Skin of body (tissue), 2 donors: ENCODE data around the gene USP9Y. TPM values are rescaled to one million over a fixed set of nuclear protein-coding genes. Genes with fewer than 3 reads are reported as not detected.

Experiments
- DNase-seq: peaks from one replicate; lab custom pipeline; 2025; lab: John Stamatoyannopoulos, UW
- total RNA-seq: library from RNA; depleted of rRNA; stranded (reverse); fragments of >200 nt; gene quantifications from one replicate; pipeline ENCODE4 v1.2.3, GENCODE V29; 2014

USP9Y gene
- total RNA-seq, 1 donor from 2014 or later: 0.10 TPM

DNA sequence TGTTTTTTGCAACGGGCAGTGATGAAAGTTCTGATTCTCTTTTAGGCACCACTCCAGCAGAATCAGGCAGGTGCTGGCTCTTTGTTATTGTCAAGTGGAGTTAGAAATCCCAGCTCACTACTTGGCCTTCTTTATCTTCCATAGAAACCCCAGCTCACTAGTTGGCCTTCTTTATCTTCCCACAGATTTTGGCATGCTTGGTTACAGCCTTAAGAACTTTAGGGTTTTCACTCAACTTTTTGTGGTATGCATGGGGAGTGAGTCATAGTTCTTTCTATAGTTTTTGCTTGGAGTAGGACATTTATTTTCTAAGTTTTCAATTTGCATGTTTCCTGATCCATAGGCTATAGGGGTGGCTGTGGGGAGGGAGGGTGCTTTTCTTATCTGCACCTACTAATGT, 55.0 kb downstream of the USP9Y start:
- no peak for DNase-seq

DNA sequence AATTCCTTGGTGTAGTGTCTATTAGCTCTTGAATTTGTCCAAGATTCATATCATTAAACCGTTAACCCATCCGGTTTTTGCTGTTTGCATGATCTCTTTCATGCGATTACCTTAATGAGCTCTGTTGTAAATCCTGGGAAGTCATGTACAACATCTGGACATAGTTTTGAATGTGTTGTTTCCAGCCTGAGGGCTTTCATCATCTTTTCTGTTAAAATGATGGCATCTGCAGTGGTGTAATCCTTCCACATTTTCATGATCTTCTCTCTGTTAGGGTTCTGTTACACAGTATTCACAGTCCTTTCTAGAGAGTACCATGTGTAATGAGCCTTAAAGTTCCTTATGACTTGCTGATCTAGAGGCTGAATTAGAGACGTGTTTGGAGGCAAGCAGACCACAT, 64.9 kb downstream of the USP9Y start:
- DNase-seq: no peak

DNA sequence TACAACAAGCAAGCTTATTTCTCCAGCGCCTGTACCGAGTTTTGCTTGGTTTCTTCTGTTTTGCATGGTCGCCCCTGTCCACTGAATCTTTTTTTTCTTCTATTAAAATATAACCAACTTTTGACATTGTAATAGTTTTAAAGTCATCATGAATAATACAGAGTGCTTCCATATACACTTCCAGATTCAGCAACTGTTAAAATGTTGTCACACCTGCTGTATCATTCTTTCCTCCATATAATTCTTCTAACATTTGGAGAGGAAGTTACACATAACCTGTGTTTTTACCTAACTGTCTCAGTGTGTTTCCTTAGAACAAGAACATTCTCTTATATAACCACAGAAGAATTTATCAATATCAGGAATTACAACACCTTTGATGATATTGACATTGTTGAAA, 83.5 kb downstream of the USP9Y start:
- no peak for DNase-seq

DNA sequence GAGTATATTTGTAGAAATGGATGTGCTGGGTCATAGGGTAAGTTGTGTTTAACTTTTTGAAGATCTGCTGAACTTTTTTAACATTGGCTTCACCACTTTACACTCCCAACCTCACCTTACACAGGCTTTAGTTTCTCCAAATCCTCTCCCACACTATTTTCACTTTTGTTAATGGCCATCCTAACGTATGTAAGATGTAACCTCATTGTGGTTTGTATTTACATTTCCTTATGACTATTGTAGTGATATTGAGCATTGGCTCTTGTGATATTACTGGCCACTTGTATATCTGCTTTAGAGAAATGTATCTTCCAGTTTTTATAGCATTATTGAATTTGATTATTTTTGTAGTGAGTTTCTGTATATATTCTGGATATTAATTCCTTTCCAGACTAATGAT, 93.0 kb downstream of the USP9Y start:
- DNase-seq: no peak

DNA sequence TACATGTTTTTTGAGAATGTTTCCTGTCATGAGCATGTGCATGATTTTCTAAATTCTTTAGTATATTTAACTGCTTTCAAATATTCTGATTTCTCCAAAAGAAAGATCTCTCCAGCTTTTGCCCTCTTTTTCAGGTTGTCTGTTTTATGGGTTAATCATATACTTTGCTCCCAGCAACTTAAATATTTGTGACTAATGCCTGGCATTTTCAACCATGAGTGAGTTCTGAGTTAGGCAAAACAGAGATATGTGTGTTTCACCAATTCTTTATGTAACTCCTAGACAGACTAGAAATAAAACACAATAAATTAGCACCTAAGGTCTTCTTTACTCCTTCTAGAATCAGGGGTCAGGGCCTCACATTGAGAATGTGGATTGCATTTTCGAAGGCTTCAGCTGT, 107.0 kb downstream of the USP9Y start:
- no peak for DNase-seq

DNA sequence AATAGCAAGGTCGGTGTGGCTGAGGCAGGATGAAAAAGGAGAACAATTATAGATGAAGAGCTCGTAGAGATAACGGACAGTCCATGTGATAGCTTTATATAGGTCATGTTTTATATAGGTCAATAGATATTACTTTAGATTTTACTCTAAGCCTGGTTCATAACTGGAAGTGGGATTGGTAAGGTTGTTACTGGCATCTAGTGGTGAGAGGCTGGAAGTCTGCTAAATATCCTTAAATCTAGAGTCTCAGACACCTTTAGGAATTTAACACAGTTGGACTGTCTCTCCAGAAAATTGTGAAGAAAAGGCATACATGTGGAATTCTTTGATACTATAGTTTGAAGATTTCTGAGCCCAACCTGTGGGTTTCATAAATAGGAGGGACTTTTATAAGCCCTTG, 108.0 kb downstream of the USP9Y start:
- DNase-seq: no peak

DNA sequence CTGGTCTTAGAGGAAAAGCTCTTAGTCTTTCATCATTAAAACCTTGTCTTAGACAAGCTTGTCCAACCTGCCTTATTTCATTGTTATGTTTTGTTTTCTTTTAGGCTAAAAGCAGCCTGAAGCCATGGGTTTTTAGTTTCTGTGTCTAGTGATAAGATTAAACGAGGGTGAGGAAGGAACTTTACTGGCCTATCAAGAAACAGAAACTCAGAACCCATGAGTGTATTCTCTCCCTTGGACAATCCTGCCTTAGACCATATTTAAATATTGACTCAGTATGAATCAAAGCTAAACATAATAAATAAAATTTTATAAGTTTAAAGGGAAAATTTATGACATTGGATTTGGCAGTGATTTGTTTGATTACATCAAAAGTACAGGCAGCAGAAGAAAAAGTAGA, 122.4 kb downstream of the USP9Y start:
- no peak for DNase-seq

DNA sequence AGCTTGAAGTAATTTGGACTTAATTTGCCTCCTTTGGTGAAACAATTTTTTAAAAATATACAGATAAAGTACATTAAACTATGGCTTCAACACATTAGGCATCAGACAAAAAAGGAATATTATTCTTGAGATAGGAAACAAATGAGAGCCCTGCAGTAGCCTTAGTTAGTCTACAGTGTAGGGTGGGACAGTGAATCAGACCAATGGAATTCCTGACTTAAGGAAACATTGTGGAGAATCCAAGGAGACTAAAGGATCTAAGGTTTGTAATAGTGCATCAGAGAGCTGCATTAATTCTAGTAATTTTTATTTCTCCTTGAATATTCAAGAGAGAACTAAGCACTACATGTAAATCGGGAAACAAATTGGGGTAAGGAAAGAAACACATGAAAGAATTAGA, 125.8 kb downstream of the USP9Y start:
- DNase-seq: no peak

DNA sequence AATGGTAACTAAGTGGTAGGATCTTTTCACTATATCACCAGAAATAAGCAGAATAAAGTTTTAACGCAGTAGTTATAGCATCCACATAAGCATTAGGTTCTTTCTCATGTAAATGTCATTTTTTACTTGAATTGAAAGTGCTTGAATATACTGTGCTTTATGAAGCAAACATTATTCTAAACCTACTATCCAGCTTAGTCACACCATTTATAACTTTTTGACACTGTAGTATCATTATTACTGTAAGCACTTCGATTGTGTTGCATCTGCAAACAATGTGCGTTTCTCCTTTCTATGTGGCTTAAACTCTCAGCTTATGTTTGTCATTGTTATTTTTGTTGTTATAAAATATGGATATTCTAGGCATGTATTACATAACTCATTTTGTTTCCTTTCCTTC, 132.3 kb downstream of the USP9Y start:
- DNase-seq: no peak

DNA sequence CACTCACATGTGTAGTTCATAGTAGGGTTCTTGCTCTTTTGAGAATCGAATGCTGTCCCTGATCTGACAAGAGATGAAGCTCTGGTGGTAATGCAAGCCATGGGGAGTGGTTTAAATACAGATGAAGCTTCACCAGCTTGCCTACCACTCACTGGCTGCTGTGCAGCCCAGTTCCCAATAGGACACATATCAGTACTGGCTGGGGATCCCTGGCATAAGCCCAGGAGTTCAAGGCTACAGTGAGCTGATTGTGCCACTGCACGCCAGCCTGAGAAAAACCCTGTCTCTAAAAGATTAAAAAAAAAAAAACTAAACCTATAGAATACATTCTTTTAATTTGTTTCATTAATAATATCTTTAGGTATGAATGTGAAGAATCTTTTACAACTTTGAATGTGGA, 136.5 kb downstream of the USP9Y start:
- no peak for DNase-seq

DNA sequence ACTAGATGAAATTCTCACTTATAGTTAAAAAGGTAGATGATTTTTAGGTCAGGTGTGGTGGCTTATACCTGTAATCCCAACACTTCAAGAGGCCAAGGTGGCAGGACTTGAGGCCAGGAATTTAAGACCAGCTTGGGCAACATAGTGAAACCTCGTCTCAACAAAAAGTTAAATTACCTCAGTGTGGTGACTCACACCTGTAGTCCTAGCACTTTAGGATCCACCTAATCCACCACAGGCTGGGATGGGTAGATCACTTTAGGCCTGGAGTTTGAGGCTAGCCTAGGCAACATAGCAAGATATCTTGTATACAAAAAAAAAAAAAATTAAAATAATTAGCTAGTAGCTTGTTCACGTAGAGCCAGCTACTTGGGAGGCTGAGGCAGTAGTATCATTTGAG, 140.3 kb downstream of the USP9Y start:
- DNase-seq: no peak

DNA sequence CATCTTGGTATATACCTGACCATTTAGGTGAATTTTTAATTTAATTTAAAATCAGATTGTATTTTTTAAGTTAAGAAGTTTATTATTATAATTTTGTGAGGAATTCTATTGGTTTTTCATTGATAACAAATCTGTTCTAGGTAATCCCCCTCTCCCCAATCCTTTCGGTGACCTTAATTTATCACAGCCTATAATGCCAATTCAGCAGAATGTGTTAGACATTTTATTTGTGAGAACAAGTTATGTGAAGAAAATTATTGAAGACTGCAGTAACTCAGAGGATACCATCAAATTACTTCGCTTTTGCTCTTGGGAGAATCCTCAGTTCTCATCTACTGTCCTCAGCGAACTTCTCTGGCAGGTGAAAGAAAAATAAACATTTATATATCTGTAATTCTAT, 145.8 kb downstream of the USP9Y start:
- DNase-seq: no peak

DNA sequence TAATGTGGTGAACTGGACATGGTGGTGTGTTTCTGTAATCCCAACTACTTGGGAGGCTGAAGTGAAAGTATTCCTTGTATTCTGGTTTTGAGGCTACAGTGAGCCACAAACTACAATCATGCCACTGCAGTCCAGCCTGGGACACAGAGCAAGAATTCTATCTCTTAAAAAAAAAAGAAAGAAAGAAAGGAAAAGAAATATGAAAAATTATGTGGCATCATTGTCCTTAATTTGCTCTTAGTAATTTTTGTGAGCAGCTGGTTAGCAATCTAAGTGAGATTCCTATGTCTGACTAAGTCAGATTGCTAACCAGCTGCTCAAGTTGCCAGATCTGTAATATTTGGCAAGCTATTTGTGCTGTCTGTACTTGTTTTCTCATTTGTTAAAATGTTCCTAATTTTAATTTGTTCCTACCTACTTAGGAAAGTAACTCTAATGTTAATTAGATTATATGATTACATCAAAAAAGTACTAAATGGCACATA, 154.8 kb downstream of the USP9Y start:
- no peak for DNase-seq

DNA sequence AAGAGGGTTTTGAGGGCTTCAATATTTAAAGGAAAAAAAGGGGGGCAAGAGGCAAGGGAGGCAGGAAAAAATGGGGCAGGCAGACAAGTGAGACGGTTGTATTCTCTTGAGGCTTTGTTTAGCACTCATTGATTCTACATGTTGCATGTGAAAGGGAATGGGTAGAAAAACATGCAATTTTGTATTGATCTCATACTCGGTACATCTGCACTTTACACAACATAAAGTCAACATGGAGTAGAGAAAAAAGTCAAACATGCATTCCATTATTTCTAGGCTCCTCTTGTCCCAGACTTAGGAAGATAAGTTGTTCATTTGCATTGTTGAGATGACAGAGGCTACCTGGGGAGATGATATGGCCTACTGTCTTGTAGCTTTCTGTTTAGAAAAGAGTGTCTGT, 166.9 kb downstream of the USP9Y start:
- DNase-seq: no peak

DNA sequence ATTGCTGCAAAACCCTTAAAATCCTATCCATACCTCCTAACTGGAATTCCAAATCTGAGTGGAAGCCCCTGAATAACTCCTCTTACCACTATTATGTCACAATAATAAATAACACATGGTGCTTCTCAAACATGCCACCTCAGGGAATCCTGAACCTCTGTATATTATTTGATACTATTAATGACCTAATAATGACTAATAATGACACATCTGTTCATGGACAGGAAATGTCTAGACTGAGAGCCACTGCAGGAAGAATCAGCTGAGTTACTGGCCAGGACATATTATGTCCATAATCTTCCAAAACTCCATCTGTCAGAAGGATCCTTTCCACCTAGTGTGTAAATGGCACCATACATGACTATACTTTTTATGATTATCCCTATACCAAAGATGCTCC, 195.9 kb downstream of the USP9Y start:
- no peak for DNase-seq

DNA sequence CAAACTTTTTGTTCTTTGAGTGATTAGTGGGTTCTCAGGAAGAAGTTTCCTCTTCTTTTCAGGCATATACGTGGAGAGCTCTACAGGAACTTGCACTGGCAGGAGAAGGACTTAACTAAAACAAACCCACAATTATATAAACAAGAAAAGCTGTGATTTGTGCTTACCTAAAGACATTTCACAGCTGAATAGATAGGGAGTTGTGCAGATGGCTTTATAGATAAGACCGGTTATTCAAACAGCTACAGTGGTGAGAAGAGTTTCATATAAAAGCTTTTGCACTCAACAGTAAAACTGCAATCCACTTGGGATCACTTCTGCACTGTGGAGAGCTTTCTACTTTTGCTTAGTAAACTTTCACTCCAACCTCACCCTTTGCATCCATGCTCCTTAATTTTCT, 197.6 kb downstream of the USP9Y start:
- no peak for DNase-seq

DNA sequence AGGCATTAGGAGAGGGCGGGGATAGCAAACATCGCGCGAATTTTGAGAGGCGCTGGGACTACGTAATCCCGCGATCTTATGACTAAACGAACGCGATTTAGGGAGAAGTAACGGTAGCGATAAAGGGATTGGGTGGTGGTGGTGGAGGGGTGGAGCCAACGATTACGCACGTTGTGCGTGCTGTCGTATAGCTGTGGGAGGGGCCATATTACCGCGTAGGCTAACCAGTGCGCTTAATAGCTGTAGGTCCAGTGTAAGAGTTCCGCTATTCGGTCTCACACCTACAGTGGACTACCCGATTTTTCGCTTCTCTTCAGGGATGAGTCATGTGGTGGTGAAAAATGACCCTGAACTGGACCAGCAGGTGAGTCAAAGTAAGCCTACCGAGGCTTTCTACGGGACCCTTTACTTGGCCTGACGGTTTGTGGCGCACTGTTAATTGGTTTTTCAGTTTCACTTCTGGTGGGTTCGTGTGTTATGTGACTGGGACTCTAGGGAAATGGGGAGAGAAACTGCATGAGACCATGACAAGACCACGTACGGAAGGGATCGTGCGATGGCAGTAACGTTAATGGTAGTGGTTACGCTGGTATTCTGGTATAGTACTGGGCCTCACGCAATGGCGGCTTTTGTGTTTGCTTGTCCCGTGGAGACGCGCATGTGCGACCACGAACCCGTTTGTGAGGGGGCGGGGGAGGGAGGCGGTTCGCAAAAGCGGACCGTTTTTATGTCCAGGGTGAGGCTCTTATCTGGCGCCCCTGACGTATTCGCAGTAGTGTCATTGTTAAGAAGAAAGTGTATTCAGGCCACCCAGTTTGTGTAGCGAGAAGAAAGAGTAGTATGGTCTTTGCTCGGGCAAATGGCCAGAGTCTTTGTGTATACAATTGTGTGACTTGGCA, 203.8 kb downstream of the USP9Y start, which contains the start of gene DDX3Y:
Gene DDX3Y (plus strand): TSS at position 251 of the 899 bp plus-strand sequence. CDS start 69 bp downstream, at position 320.
- no peak for DNase-seq

DNA sequence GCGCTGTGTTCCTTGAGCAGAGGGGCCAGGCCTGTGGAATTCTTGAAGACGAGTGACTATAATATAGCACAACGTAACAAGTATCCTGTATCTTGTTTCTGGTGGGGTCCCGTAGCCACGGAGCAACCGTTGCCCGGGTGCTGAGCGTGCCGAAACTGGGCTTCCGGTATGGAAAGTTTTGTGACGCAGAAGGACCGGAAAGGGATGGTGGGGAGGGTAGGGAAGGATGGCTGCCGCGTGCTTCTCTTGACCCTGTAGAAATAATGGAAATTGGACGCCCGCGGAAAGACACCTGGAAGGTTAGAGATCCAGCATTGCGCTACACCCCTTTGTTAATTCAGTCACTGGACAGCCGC, 204.5 kb downstream of the USP9Y start:
- no peak for DNase-seq

DNA sequence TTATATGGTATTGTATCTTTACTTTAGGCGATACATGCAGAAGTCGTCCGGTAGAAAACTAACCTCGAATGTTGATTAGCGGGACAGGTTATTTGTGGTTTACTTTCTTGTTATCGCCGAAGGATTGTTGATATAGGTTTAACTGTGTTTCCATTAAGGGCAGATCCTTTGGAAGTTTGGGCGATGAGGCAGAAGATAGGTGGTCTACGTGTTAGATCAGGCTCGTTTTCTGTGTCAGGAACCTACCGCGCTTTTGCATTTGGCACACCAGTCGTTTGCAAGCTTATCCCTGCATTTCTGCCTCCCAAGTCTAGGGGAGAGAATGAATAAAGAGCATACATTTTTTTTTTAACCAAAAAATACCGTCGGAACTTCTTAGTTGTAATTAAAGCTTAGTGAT, 204.9 kb downstream of the USP9Y start:
- no peak for DNase-seq
